Calu3 (cell line): ENCODE results near the gene KIF12. TPM values are rescaled to one million over a fixed set of nuclear protein-coding genes. Genes with fewer than 3 reads are reported as not detected.

ENCODE experiments used
- BruUV-seq: library from RNA; stranded (reverse); fragments of 400-500 nt; replicated peaks from 2 replicates; lab custom pipeline; 2021; lab: Mats Ljungman, UMichigan
- CTCF ChIA-PET: fragments of 300-600 bp; sonication (Branson Sonifier 250); formaldehyde crosslinking; loops from one replicate; lab custom pipeline; 2022; ENCODE audit warnings: antibody characterized with exemption; lab: Charles Lee
- DNase-seq: peaks from one replicate; pipeline ENCODE4 v3.0.0; 2022
- H3K27ac Mint-ChIP-seq: one replicate; pipeline ENCODE4 v1.8.0; 2022; ENCODE audit warnings: mixed read lengths; ENCODE audit not compliant: unreplicated experiment
- H3K27me3 Mint-ChIP-seq: one replicate; pipeline ENCODE4 v1.8.0; 2022; ENCODE audit warnings: mixed read lengths; ENCODE audit not compliant: unreplicated experiment
- H3K36me3 Mint-ChIP-seq: one replicate; pipeline ENCODE4 v1.8.0; 2022; ENCODE audit warnings: mild to moderate bottlenecking, moderate library complexity, mixed read lengths; ENCODE audit not compliant: insufficient read depth, unreplicated experiment
- H3K4me1 Mint-ChIP-seq: one replicate; pipeline ENCODE4 v1.8.0; 2022; ENCODE audit warnings: mild to moderate bottlenecking, low read depth, mixed read lengths; ENCODE audit not compliant: unreplicated experiment
- H3K4me3 Mint-ChIP-seq: one replicate; pipeline ENCODE4 v1.8.0; 2022; ENCODE audit warnings: mild to moderate bottlenecking, low read depth, moderate library complexity, mixed read lengths; ENCODE audit not compliant: unreplicated experiment
- H3K9me3 Mint-ChIP-seq: one replicate; pipeline ENCODE4 v1.8.0; 2022; ENCODE audit warnings: low read depth, mixed read lengths; ENCODE audit not compliant: unreplicated experiment
- intact Hi-C: fragments of 100-400 bp; cut with micrococcal nuclease; formaldehyde crosslinking; loops from one replicate; pipeline ENCODE4 v1.10.0; 2022; ENCODE audit not compliant: unreplicated experiment
- total RNA-seq: library from RNA; stranded (reverse); gene quantifications from 2 replicates; pipeline ENCODE4 v1.2.3, GENCODE V29; 2022
- TF ChIP-seq, protein P1 (sequence below): fragments of 200-600 bp; IDR thresholded peaks from one replicate; pipeline ENCODE4 v1.8.0; 2022; ENCODE audit warnings: antibody characterized with exemption; ENCODE audit not compliant: unreplicated experiment

KIF12 gene
- total RNA-seq, 1 experiment from 2014 or later = 52.3 TPM

DNA sequence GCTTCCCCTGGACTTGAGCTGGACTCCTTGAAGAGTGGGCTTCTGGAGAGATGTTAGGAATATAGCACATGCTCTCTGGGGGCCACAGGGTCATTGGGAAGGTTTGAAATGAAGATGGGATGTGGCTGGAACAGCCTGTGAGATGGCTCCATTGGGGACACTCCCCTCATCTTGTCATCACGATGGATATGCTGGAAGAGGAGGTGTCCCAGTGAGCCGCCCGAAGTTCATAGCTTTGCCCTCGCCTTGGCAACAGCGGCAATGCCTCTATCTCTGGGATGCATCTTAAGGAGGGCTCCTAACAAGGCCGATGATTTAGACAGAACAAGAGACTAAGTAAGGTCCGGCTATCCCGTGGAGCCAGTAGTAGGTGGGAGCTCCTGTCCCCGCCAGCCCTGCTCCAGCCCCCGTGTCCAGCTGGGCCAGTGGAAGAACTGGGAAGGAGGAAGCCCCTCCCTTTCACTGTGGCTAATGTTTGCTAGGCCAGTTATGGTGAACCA lies 44.9 kb downstream of the KIF12 start:
- Mint-ChIP-seq H3K27me3 (no peaks in the 10 kb centered on the region), H3K27ac (no peak overlapping the region), H3K4me3 (no peak overlapping the region), H3K36me3 (peaks cover 4% of the 10 kb centered on the region), H3K4me1 (no peaks in the 10 kb centered on the region), H3K9me3 (no peaks in the 10 kb centered on the region)
- BruUV-seq = no TSS peak
- CTCF ChIA-PET = no interaction called here
- TF ChIP-seq, protein P1, sequence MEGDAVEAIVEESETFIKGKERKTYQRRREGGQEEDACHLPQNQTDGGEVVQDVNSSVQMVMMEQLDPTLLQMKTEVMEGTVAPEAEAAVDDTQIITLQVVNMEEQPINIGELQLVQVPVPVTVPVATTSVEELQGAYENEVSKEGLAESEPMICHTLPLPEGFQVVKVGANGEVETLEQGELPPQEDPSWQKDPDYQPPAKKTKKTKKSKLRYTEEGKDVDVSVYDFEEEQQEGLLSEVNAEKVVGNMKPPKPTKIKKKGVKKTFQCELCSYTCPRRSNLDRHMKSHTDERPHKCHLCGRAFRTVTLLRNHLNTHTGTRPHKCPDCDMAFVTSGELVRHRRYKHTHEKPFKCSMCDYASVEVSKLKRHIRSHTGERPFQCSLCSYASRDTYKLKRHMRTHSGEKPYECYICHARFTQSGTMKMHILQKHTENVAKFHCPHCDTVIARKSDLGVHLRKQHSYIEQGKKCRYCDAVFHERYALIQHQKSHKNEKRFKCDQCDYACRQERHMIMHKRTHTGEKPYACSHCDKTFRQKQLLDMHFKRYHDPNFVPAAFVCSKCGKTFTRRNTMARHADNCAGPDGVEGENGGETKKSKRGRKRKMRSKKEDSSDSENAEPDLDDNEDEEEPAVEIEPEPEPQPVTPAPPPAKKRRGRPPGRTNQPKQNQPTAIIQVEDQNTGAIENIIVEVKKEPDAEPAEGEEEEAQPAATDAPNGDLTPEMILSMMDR = no peak
- intact Hi-C loops = no loop called here
- DNase-seq = no peak

GRCh38 chr9:114053246-114054005 lies 45.7 kb downstream of the KIF12 start:
- no TSS peak for BruUV-seq
- H3K4me3 Mint-ChIP-seq = no peak overlapping the region
- H3K4me1 Mint-ChIP-seq = no peaks in the 10 kb centered on the region
- no peaks in the 10 kb centered on the region for H3K27me3 Mint-ChIP-seq
- intact Hi-C loops = no loop called here
- peaks cover 4% of the 10 kb centered on the region for H3K36me3 Mint-ChIP-seq
- TF ChIP-seq, protein P1 = no peak
- no peak for DNase-seq
- no peaks in the 10 kb centered on the region for H3K9me3 Mint-ChIP-seq
- no peak overlapping the region for H3K27ac Mint-ChIP-seq
- CTCF ChIA-PET = no interaction called here

- intact Hi-C loops = no loop called here
- no peak overlapping the region for H3K27ac Mint-ChIP-seq
- CTCF ChIA-PET = no interaction called here
- no peak for DNase-seq
- TF ChIP-seq, protein P1 = no peak
- H3K4me1 Mint-ChIP-seq = no peaks in the 10 kb centered on the region
- no peaks in the 10 kb centered on the region for H3K9me3 Mint-ChIP-seq
- H3K4me3 Mint-ChIP-seq = no peak overlapping the region
- peaks cover 4% of the 10 kb centered on the region for H3K36me3 Mint-ChIP-seq
- BruUV-seq = no TSS peak
- H3K27me3 Mint-ChIP-seq = no peaks in the 10 kb centered on the region
Measured at GRCh38 chr9:114051706-114052105, 47.4 kb downstream of the KIF12 start.

GRCh38 chr9:114051281-114051680 lies 47.8 kb downstream of the KIF12 start:
- Mint-ChIP-seq H3K27ac (no peak overlapping the region), H3K4me3 (no peak overlapping the region), H3K27me3 (no peaks in the 10 kb centered on the region), H3K36me3 (peaks cover 4% of the 10 kb centered on the region), H3K9me3 (no peaks in the 10 kb centered on the region), H3K4me1 (no peaks in the 10 kb centered on the region)
- no TSS peak for BruUV-seq
- TF ChIP-seq, protein P1 = no peak
- intact Hi-C loops = no loop called here
- DNase-seq = no peak
- CTCF ChIA-PET = no interaction called here
